GM21529 (cell line): ENCODE results near the gene CUTA.
"Not testable (repeated sequence)": the region's sequence is repeated elsewhere in the genome, so short reads cannot be mapped to it uniquely, and the experiment has no call there.

Experiments
- ATAC-seq: cut with Tn5 transposase; IDR thresholded peaks from one replicate; pipeline ENCODE4 v1.9.1; 2021; ENCODE audit not compliant: unreplicated experiment

Gene CUTA

GRCh38 chr6:33373960-33374910, 43.7 kb downstream of the CUTA start:
- no peak for ATAC-seq

- no peak for ATAC-seq
Measured at GRCh38 chr6:33372526-33373123, 45.3 kb downstream of the CUTA start.

GRCh38 chr6:33371901-33372300, 46.0 kb downstream of the CUTA start:
- not testable (repeated sequence) for ATAC-seq

- not testable (repeated sequence) for ATAC-seq
Measured at GRCh38 chr6:33367715-33368025, 50.2 kb downstream of the CUTA start.

GRCh38 chr6:33367009-33367714, 50.7 kb downstream of the CUTA start:
- no peak for ATAC-seq
